Suppressor macrophage treated with lipopolysaccharide for 1 hour (primary cell): ENCODE data around the gene ADGRA1.

Experiments
- DNase-seq, 3 donors: peaks; one replicate each; pipeline ENCODE4 v3.0.0-alpha.2; 2020 to 2022

Gene ADGRA1

DNA sequence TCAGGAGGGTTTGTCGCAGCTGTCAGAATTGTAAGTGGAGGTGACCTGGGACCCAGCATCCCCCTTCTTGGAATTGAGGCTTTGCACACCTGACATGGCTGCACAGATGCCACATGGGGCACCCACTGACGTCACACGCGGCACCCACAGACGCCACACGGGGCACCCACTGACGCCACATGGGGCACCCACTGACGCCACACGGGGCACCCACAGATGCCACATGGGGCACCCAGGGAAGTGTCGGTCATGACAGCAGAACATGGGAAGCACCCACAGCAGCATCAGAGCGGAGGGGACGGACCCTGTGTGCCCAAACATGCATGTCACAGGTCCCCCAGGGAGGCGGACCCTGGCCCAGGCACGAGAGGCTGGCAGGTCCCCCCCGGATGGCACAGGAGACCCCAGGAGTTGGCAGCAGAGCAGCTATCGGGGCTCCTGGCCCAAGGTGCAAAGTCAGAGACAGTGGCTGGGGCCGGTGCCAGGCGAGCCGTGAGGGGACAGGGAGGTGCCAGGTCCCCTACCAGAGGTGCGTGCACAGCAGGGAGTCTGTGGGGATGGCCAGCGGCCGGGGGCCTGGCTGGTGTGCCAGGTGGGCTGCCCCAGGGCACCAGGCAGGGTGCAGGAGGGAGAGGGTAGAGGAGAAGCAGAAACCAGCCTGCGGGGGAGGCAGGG is 93.4 kb downstream of the ADGRA1 start:
- DNase-seq = no peak
